IPS DF 4.7 (cell line): ENCODE measurements around the gene GRAMD4.

ENCODE experiments used
- DNase-seq: peaks from one replicate; pipeline ENCODE4 v3.0.0-alpha.2; 2013; ENCODE audit warnings: low spot score; ENCODE audit errors: extremely low read depth

Gene GRAMD4

GRCh38 chr22:46654927-46655595 is 34.9 kb downstream of the GRAMD4 start:
- DNase-seq, result no peak

GRCh38 chr22:46655861-46656608 is 35.8 kb downstream of the GRAMD4 start:
- no peak for DNase-seq

DNA sequence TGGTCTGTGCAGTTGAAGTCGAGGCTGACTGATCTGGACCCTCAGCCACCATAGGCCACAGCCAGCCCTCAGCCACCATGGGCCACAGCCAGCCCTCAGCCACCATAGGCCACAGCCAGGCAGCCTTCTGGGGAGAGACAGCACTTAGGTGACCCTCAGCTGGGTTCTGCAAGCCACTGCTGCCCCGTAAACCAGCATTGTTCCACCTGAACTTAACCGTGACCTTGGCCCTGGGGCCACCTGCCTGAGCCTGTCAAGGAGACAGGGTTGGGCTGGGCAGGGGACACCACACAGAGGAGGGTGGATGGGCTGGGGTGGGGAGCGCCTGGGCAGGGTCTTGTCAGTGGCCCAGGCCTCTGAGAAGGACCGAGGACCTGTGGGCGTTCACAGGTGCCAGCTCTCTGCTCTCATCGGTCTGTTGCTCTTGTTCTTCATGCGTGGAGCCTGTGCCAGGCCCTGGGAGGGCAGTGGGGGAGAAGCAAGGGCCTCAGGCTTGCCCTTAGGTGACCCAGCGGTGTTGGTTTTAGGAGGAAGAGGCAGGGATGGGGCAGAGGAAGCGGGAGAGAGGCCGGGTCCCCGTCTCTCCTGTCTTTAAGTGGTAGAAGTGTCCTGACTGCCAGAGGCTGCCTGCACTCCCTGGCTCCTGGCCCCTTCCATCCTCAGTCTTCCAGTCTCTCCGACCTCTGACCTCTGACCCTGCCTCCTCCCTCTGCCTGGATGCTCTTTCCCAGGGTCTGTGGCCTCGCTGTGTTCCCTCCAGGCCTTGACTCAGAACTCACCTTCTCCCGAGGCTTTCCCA is 36.9 kb downstream of the GRAMD4 start:
- no peak for DNase-seq

DNA sequence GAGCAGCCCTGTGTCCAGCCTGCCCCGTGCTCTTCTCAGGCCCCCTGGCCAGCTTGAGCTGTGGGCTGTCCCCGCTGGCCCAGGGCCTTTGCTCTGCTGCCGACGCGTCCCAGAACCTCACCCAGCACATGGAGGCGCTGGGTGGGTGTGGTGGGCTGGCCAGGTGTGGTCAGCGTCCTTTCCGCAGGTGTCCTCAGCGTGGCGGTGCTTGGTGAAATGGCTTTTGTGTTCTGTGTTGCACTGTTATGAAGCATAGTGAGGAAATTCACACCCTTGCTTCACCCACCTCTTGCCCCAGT is 37.4 kb downstream of the GRAMD4 start:
- no peak for DNase-seq

- no peak for DNase-seq
Observed at GRCh38 chr22:46657996-46658947, 38.1 kb downstream of the GRAMD4 start.

DNA sequence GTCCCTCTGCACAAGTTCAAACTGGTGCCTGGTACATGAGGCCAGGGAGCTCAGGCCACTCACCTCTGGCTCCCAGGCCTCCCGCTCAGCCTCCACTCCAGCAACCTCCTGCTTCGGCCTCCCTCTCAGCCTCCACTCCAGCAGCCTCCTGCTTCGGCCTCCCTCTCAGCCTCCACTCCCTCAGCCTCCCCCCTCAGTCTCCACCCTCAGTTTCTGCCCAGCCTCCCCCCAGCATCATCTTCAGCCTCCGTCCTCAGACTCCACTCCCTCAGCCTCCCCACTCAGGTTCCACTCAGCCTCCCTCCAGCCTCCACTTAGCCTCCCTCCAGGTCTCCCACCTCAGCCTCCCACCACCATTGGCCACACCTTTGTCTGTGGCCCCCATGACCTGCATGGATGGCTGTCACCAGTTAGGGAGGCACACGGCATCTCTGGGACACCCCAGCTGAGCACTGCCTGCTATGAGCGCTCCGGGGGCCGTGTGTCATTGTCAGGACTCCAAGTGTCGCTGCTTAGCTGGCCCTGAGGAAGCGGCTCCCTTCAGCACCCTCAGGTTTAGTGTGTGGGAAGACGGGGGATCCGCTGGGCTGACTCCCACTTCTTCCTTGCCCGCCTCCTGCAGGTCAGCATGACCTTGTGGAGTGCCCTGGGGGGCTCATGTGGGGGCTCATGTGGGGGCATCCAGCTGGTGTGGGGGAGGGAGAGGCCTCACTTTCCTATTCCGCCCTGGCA is 39.0 kb downstream of the GRAMD4 start:
- no peak for DNase-seq

DNA sequence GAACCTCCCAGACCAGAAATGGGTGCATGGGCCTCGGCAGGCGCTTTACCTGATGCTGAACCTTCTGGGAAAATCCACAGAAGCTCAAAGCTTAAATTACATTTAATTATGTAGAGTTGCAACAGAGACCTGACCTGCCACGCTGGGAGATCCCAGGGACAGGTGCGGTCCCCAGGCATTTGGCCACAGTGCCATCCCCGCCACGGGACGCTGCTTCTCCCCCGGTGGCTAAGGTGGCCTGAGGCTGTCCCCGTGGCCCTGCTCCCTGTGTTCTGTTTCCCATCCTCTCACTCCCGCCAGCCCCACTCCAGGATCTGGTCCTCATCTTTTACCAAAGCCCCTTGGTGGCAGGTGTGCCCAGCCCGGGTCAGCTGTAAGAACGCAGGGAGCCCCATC is 39.6 kb downstream of the GRAMD4 start:
- no peak for DNase-seq

GRCh38 chr22:46660604-46661201 is 40.5 kb downstream of the GRAMD4 start:
- no peak for DNase-seq

- no peak for DNase-seq
Observed at GRCh38 chr22:46661221-46661851, 41.1 kb downstream of the GRAMD4 start.

DNA sequence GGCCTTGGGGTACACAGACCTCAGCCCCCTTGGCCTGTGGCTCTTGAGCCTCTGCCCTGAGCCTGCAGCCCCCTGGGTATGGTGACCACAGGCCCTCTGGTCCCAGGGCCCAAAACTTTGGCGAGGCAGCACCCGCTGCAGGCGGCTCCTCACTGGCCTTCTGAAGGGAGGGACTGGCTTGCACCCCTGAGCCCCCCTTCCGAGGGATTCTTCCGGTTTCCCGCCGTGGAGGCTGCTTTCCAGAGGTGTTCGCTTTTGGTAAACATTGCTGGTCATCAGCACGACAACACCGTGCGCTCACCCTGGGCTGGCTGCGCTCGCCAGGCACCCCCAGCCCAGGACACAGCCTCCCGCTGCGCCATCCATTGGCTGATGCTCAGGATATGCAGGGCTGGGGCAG is 42.0 kb downstream of the GRAMD4 start:
- no peak for DNase-seq

- DNase-seq, result no peak
Observed at GRCh38 chr22:46663001-46663400, 42.8 kb downstream of the GRAMD4 start.

- no peak for DNase-seq
Observed at GRCh38 chr22:46663436-46664100, 43.4 kb downstream of the GRAMD4 start.

DNA sequence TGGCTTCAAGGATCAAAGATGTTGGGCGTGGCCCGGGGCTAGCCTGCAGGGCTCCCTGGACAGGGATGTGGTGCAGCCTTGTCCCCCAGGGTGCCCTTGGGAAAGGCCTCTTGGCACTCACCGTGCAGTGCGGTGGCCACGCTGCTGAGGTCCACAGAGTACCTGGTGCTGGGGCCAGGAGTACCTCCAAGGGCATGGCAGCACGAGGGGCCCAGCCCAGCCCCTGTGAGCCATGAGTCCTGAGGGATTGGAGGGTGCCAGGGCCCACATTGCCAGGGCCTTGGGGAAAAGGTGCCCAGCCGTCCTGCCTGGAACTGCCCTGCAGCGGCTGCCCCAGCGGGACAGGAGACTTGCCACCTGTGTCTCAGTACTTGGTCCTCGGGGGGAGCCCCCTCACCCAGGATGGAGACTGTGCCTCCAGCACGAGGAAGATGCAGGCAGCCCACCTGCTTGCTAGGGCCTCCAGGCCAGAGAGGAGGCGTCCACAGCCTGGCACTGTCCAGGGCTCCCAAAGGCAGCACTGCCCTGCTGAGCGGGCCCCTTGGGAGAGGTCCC is 44.2 kb downstream of the GRAMD4 start:
- no peak for DNase-seq

GRCh38 chr22:46665151-46665695 is 45.0 kb downstream of the GRAMD4 start:
- no peak for DNase-seq

DNA sequence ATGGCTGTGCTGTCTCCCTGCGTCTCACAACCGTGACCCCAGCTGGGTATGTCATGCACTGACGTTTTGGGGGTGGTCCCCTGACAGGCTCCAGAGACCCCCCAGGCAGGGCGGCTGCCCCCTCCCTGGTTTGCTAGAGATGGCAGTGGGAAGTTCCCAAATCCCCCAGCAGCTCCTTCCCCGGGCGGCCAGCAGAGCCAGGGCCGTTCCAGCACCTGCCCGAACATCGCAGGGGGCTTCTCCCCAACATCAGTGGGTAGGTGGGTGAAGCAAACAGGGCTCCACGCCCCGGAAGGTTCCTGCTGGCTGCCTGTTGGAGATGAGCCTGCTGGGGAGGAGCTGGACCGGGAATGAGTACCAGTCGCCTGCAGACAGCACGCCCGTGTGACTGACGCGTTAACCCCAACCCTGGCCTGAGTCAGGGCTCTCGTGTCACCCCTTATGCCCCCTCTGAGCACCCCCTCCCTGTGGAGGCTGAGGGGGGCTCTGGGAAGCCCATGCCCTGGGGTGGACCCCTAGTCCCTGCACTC is 45.6 kb downstream of the GRAMD4 start:
- no peak for DNase-seq

DNA sequence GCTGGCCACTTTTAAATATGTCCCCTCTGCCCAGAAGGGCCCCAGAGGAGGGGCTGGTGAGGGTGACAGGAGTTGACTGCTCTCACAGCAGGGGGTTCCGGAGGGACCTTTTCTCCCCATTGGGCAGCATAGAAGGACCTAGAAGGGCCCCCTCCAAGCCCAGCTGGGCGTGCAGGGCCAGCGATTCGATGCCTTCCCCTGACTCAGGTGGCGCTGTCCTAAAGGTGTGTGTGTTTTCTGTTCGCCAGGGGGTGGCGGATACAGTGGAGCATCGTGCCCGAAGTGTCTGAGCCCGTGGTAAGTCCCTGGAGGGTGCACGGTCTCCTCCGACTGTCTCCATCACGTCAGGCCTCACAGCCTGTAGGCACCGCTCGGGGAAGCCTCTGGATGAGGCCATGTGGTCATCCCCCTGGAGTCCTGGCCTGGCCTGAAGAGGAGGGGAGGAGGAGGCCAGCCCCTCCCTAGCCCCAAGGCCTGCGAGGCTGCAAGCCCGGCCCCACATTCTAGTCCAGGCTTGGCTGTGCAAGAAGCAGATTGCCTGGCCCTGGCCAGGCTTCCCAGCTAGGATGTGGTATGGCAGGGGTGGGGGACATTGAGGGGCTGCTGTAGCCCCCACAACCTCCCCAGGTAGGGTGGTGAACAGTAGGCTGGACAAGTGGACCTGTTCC is 46.5 kb downstream of the GRAMD4 start:
- DNase-seq, result no peak

GRCh38 chr22:46667245-46667623 is 47.0 kb downstream of the GRAMD4 start:
- no peak for DNase-seq

DNA sequence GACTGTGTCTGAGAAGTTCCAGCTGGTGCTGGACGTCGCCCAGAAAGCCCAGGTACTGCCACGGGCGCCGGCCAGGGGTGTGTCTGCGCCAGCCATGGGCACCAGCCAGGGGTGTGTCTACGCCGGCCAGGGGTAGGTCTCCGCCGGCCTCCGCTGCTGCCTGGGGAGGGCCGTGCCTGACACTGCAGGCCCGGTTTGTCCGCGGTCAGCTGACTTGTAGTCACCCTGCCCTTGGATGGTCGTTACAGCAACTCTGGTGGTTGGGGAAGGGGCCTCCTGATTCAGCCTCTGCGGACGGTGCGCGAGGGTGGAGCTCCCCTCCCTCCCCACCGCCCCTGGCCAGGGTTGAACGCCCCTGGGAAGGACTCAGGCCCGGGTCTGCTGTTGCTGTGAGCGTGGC is 47.9 kb downstream of the GRAMD4 start:
- DNase-seq, result no peak
